Left cardiac atrium (tissue), 4 donors: ENCODE measurements around the gene SRGAP3. TPM values are rescaled to one million over a fixed set of nuclear protein-coding genes. Genes with fewer than 3 reads are reported as not detected.
A peak's percentile ranks its signal among the peaks of the same experiment; 100 is the strongest.

Experiments used
- ATAC-seq, 2 donors: fragments of 200-7000 bp; cut with Tn5 transposase; one replicate each; pipeline ENCODE4 v1.9.1; 2020; ENCODE audit warnings: mild to moderate bottlenecking in 2 of 2, moderate library complexity in 2 of 2
- DNase-seq: peaks from one replicate; pipeline ENCODE4 v3.0.0-alpha.2; 2020
- intact Hi-C, 2 donors: fragments of 100-400 bp; cut with DNase I; formaldehyde crosslinking; loops; one replicate each; pipeline versions ENCODE4 v1.14.1 to v1.15.1; 2022 to 2023
- total RNA-seq, 2 donors: library from RNA; stranded (reverse); fragmentation: NEBNext Ultra II Directional; extraction: Animal tissue kit (Norgen Biotek cat#: 25700); gene quantifications; one replicate each; pipeline ENCODE4 v1.2.1, GENCODE V29; 2021
- donor health status: DM: no; HTN: yes; CAD: no.
- donor health status: DM: no; HTN: yes; CAD: no; lungs with severe emphysema.
- donor health status: DM: yes; HTN: yes; CAD: no.
- donor health status: Dilated cardiomyopathy.

The SRGAP3 gene
- total RNA-seq, 2 donors from 2014 or later = 2.5 to 3.6 TPM

DNA sequence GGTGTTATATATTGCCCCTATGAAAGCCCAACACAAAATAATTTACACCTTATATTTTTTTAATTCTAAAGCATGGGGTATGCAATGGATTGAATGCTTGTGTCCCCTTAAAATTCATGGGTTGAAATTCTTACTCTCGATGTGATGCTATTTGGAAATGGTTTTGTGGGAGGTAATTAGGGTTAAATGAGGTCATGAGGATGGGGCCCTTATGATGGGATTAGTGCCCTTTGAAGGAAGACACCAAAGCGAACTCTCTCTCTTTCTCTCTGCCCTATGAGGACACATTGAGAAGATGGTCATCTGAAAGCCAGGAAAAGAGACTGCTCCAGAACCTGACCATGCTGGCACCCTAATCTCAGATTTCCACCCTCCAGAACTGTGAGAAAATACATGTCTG is 7.6 kb upstream of the SRGAP3 start:
- DNase-seq (no peak), ATAC-seq (no peak)
- intact Hi-C loops = no loop called here

DNA sequence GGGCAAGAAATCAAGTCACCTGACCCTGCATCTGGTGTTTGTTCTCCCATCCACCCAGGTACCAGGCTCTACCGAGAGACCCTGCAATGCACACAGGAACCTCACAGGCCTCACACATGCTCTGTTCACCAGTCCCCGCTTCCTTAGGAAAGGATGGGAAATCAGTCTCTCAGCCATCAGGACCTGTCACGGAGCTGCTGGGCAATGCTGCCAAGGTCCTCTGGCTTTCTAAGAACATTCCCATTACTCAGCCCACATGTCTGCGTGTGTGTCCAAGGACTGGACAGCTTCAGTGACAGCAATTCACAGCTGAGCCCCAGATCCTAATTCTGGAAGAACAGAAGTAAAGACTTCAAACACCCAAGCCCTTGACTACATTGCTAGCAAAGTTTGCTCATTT is 6.5 kb upstream of the SRGAP3 start:
- ATAC-seq (no peak), DNase-seq (no peak)
- intact Hi-C loops = no loop called here

DNA sequence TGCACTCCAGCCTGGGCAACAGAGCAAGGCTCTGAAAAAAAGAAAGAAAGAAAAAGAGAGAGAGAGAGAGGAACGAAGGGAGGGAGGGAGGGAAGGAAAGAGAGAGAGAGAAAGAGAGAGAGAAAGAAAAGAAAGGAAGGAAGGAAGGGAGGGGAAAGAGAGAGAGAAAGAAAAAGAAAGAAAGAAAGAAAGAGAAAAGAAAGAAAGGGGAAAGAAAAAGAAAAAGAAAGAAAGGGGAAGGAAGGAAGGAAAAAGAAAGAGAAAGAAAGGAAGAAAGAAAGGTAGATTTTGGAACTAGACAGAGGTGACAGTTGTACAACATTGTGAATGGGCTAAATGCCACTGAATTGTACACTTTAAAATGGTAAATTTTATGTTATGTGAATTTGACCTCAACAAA is 5.3 kb upstream of the SRGAP3 start:
- DNase-seq (no peak), ATAC-seq (no peak)
- intact Hi-C loops = no loop called here

DNA sequence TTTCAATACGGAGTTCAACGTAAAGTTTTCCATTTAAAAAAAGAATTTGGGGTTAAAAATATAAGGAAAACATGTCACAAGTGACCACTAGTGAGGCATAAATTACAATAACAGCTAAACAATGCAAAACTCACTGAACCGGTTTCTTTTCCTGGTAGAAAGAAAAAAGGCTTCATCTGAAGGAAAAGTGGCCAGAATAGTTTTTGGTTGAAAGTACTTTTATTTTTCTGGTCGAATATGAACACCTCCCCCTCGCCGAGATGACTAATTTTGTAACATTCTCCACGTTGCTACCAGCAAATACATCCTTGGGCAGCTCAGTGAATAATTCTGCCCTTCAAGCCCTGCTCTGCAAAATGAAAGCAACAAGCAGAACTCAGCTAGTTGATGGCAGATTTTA is 3.9 kb upstream of the SRGAP3 start:
- intact Hi-C loops = no loop called here
- DNase-seq (no peak), ATAC-seq (no peak)

DNA sequence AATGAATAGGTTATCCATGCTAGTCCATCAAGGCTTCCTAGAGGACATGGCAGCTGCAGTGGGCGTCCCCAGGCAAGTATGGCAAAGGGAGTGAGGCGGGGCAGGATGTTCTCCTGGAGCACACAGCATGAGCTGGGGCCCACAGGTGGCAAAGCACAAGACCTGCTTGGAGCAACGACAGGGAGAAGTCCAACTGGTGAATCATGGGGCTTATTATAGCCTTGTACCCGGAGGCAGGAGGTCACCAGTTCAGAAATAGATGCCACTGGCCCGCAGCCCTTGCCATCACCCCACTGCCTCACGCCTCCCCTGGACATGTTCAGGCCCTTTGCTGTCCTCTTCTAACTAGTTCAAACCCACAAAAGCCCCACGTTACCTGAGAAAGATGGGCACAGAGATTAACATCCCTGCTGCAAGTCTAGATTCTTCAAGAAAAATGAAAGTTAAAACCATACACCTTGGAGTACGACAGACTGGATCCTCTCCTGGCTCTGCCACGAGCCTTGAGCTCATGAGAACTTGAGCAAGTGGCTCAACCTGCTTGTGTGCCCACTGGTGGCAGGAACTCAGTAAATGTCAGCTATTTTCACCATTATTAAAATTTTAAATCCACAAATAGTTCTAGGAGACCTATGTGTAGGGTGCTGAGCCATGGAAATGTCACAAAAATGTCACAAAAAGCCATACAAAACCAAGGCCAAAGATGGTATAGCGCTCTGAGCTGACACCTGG is 1.8 kb upstream of the SRGAP3 start:
- ATAC-seq (peak; percentile 16 to 54), DNase-seq (peak; percentile 31)
- intact Hi-C loops = no loop called here

DNA sequence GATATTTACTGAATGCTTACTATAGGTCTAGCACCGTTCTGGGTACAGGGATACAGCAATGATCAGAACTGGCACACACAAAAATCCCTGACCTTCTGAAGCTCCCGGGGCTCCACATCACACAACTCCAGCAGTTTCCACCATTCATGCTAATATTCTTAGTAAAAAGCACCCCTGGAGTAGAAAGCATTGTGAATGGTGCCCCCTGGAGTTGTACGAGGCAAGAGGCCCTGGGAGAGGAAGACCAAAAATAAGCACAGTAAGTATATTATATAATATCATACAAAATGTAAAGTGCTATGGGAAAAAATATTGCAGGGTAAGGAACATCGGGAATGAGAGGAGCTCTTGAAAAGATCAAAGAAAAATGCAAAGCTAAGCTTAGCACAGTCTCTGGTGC is 790 bp upstream of the SRGAP3 start:
- intact Hi-C loops = no loop called here
- DNase-seq = no peak
- ATAC-seq = no peak

DNA sequence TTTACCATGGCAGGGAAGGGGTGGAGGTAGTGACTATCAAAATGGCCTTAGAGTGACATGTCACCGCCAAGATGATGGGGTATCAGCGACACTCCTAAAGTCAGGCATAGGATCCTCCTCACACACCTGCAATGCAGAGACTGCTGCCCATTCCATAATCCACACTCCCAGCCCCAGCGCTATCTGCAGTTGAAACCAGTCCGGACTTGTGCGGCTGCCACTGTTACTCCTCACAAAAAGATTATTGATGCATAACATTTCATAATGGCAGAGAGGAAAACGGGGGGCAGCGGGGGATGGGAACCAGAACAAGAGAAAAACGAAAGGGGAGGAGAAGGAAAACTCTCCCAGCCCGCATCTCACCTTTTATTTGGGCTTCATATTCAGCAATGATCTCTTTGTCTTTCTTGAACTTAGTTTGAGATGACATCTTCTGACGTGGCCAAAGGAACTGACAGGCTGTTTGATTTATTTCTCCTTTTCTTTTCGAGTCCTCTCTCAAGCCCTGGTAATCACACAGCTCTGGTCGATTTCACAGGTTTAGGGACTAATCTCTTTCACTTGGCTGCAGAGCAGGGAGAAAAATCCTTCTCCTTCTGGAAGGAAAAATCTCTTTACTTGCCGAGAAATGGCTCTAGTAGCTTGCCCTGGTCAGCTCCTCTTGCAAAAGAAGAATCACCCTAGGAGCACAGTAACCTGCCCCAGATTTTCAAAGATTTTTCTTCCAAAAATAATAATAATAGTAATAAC is 749 bp downstream of the SRGAP3 start:
- intact Hi-C loops = no loop called here
- DNase-seq (no peak), ATAC-seq (peak in 1 of 2 donors; percentile 3)

DNA sequence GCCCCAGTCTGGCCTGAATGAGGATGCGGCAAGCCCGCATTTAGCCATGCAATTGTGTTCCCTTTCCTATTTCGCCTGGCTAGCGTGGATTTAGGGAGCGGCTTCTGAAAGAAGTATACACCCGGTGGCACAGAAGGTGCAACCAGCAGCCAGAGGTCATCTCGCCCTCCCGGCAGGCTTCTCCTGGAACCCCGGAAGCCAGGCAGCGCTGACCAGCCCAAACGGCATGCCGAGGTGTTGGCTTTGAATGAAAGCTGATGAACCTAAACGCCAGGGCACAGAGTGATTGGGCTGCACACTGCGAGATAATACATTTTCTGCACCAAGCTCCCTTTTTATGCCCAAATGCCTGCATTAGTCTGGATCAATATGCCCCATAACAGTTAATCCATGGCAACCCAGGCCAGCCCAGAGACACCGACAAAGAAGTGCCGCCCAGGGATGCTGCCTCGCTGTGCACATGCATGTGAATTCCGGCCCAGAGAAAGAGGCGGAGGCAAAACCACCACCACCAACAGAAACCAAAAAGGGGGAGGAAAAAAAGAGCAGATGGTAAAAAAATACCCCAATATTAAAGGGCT is 1.4 kb downstream of the SRGAP3 start:
- ATAC-seq (no peak), DNase-seq (no peak)
- intact Hi-C loops = no loop called here

DNA sequence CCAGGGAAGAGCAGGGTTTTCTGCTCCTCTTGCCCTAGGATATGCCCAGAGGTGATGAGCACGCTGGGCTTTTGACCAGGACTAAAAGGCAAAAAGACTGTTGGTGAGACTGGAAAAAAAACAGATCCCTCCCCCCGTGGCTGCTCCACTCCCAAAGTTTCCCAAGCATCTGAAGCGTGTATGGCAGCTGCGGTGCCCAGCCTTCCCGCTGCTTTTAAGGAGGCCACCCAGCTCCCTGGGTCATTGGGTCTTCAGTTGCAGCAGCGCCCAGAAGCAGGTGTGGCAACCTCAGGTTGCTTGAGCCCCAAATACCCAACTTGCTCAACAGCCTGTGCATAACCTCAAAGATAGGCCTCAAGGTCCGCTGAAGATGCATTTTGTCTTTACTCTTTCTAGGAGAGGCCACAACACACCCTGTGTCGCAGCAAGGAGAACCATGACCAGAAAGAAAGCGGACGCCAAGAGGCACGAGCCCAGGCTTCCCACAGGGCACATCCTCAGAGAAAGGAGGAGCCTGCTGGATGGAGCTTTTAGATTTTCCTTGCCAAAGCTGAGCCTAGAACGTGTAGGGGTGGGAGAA is 2.0 kb downstream of the SRGAP3 start:
- no peak for DNase-seq
- intact Hi-C loops = no loop called here
- ATAC-seq = no peak

DNA sequence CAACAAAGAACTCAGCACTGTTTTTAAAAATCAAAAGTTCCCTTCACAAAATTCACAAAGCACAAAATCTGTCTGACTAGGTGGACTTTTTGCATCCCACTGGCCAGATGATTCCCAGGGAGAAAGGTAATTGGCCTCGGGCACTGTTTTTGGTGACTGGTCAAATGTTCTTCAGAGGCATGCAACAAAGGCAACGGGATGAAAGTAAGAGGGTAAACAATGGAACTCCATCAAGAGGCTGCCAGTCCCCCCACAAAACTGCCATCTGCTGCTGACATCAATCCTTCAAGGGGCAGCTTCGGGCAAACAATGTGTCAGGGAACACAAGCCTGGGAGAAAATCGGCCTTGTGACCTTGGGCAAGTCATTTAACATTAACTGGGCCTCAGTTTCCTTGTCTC is 3.3 kb downstream of the SRGAP3 start:
- DNase-seq (no peak), ATAC-seq (no peak)
- intact Hi-C loops = no loop called here

DNA sequence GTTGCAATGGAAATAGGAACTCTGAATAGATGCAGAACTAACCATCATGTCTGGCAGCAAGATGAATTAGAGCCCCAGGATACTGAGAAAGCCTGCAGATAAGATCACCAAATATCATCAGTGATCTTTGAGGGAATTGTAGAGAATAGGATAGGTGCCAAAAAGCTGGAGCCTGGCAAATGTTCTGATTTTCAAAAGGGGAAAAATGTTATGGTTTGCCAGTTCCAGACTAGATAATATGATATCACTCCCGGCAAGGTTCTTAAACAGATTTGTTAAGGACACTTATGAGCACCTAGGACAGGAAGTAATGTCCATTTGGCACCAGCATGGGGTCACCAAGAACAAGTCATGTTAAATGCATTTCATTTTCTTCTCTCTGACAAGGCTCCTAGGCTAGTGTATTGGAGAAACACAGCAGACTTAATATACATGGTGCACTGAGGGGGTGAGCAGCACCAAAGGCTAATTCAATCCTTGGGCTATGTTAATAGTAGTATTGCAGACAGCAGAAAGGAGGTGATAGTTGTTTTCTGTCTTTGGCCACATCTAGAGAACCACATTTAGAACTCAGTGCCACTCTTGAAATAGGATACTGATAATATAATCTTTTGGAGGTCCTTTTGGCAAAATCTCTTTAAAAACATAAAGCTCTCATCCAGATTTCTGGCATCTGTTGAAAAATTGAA is 4.8 kb downstream of the SRGAP3 start:
- no peak for ATAC-seq
- no peak for DNase-seq
- intact Hi-C loops = no loop called here

DNA sequence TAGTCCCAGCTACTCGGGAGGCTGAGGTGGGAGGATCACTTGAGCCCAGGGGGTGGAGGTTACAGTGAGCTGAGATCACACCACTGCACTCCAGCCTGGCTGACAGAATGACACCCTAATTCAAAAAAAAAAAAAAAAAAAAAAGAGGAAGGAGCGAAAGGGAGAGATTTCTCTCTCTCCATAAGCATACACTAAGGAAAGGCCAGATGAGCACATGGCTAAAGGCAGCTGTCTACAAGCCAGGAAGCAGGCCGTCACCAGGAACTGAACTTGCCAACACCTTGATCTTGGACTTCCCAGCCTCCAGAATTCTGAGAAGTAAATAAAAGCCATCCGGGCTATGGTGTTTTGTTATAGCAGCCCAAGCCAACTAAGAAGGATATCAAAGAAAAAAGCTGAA is 7.5 kb downstream of the SRGAP3 start:
- intact Hi-C loops = no loop called here
- no peak for DNase-seq
- ATAC-seq = no peak

DNA sequence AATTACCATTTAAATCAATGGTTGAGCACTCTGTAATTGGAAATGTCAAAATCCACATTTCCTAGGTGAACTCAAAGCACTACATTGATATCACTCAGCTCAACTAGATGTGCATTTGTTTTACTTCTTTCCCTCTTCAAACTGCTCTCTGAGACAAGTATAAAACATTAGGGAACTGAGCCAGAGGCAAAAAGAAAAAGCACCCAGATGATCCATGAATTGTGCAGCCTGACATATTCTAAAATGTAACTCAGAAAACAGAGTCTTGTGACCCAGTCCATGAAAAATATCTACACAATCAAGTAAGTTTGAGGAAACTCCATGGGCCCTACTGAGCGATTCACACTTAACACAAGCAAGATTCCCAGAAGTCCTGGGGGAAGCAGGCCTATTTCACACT is 9.8 kb downstream of the SRGAP3 start:
- intact Hi-C loops = no loop called here
- DNase-seq (no peak), ATAC-seq (no peak)

DNA sequence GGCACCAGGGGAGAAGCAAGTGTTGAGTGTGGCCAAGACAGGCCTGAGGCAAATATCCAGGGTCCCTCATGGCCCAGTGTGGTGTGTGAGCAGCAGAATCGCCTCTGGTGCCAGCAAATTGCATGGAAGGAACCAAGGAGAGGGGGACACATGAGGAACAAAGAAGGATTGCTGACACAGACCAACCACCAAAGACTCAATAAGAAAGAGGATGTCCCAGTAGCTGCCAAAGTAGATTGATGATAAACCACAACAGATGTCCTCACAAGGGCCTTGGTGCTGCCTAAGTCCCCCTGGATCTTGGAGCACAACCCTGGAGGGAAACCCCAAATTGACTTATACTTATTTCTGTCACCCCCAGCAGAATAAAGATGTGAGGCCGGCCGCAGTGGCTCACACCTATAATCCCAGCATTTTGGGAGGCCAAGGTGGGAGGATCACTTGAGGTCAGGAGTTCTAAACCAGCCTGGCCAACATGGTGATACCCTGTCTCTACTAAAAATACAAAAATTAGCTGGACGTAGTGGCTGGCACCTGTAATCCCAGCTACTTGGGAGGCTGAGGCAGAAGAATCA is 10.6 kb downstream of the SRGAP3 start:
- DNase-seq = no peak
- peak in 1 of 2 donors; percentile 41 for ATAC-seq
- intact Hi-C loops = no loop called here

DNA sequence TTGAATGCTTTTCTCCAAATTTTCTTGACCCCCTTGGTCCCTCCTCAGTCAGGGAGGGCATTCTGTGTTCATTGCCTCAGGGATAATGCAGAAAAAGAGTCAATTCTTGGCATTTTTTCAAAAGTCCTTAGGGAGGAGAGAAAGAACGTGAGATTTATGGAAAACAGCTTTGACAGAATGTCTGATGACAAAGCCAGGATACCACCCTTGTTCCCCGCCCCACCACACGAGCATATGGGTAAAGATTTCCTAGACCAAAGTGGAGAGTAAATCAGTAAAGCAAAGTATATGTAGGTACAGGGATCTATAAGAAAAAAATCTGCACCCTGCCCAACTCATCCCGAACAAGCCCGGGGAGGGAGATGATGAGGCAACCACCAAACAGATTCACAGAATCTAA is 11.2 kb downstream of the SRGAP3 start:
- DNase-seq = no peak
- no peak for ATAC-seq
- intact Hi-C loops = no loop called here

DNA sequence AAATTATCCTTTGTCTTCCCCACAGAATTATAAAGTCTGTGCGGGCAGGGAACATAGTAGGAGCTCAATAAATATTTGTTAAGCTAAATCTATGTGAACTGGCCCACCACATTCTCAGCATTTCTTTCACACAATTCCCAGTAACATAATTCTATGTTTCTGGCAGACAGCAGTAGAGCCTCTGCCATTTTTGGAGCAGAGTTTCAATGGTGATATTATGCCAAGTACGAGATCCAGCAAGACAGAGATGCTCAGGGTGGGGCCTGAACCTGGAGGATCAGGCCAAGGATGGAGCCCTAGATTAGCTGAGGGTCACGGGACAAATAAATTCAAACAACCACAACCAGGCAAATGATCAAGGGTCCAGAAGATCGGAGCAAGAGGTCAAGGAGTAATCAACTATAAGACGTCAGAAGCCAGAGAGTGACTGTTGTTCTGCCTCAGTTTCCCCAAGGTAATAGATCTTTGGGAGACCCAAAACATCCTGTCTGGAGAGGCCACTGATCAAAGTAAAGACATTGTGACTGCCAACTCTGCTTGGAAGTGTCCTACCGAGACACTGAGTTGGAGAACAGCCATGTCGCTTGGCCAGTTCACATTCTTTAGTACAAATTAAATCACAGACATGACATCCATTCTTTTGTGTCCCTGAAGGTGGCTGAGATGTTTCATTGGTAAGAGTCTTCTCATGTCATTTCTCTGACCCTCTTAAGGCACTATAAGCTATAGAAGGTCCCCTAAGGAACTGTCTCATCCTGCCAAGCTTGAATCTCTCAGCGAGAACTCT is 15.4 kb downstream of the SRGAP3 start:
- DNase-seq (no peak), ATAC-seq (no peak)
- intact Hi-C loops = no loop called here

DNA sequence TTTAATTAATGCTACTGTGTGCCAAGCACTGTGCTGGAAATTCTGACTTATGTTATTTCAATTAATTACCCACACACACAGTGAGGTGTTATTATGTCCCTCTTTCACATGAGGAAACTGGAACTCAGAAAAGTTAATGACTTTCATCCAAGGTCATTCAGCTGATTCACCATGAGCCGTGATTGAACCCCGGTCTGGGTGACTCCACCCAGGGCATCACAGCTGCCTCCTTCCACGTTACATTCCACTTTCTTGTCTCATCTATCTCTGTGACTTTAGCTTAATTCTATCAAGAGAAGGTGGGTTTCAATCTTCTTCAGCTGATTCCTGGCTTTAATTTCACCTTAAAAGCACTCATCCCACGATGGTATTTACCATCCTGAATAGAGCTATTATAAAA is 16.3 kb downstream of the SRGAP3 start:
- ATAC-seq (no peak), DNase-seq (no peak)
- intact Hi-C loops = no loop called here

DNA sequence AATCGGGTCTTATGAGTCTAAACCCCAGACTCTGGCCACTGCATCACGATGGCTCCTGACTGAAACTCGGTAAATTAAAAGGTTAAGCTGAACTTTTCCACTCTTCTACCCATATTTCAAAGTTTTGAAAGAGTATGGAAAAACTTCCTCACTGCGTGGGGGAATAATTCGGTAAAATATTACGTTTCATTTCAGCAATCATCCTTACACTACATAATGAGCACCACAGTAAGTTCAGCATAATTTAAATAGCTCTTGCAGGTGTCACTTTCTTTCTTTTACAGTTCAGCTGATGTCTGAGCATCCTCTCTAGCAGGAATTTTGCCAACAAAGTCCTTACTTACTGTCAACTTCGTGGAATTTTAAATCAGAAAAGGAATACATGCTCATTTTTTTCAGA is 17.5 kb downstream of the SRGAP3 start:
- no peak for ATAC-seq
- DNase-seq = no peak
- intact Hi-C loops = no loop called here

DNA sequence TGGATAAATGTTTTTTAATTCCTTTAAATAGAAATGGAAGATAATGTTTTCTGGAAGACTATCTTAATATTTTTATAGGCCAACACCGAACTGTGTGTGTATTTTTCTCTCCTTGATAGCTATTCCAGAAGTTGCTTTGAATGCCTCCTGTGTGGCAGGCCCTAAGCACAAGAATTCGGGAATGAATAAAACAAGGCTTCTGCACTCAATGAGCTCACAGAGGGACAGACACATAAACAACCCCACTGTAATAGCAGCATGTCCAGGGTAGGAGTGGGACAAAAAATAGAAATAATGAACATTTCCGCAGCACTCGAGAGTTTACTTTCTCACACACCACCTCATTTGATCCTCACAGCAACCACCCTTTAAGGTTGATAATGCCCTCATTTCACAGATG is 18.0 kb downstream of the SRGAP3 start:
- no peak for DNase-seq
- intact Hi-C loops = no loop called here
- ATAC-seq = no peak
